ENCODE measurements around the gene ROGDI. TPM values are rescaled to one million over a fixed set of nuclear protein-coding genes. Genes with fewer than 3 reads are reported as not detected.

The ROGDI gene
- polyA plus RNA-seq, 1 donor (not counting 4 experiments of a cell fraction or from before 2014, with no cell fraction given) = 20.5 TPM

GRCh38 chr16:4820652-4821051, 18.2 kb upstream of the ROGDI start:
- no peaks in the 10 kb centered on the region for H3K9me3 ChIP-seq (ENCODE audit: control insufficient read depth, low read depth, low read length)
- H3K9ac ChIP-seq (ENCODE audit: control insufficient read depth, extremely low read depth, insufficient read depth, low read length) = no peak overlapping the region
- peaks cover 25 to 45% of the 10 kb centered on the region in 2 experiments for H3K36me3 ChIP-seq (ENCODE audit: control insufficient read depth in 2 of 2, extremely low read depth in 1 of 2, insufficient read depth in 2 of 2, low read length in 2 of 2)
- no peak for DNase-seq (ENCODE audit: low read depth, low spot score)
- H3K4me3 ChIP-seq (ENCODE audit: control insufficient read depth in 2 of 3, extremely low read depth in 1 of 3, insufficient read depth in 2 of 3, low read depth in 1 of 3, low read length in 3 of 3) = no peak overlapping the region
- H4K20me1 ChIP-seq (ENCODE audit: control insufficient read depth, extremely low read depth, insufficient read depth, low read length) = peaks cover 3% of the 10 kb centered on the region
- no peak overlapping the region for H2AFZ ChIP-seq (ENCODE audit: control insufficient read depth, low read length)
- TF ChIP-seq, protein P1, sequence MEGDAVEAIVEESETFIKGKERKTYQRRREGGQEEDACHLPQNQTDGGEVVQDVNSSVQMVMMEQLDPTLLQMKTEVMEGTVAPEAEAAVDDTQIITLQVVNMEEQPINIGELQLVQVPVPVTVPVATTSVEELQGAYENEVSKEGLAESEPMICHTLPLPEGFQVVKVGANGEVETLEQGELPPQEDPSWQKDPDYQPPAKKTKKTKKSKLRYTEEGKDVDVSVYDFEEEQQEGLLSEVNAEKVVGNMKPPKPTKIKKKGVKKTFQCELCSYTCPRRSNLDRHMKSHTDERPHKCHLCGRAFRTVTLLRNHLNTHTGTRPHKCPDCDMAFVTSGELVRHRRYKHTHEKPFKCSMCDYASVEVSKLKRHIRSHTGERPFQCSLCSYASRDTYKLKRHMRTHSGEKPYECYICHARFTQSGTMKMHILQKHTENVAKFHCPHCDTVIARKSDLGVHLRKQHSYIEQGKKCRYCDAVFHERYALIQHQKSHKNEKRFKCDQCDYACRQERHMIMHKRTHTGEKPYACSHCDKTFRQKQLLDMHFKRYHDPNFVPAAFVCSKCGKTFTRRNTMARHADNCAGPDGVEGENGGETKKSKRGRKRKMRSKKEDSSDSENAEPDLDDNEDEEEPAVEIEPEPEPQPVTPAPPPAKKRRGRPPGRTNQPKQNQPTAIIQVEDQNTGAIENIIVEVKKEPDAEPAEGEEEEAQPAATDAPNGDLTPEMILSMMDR (optimal IDR thresholded peaks at IDR 0.05 in 1 of 3, IDR thresholded peaks at IDR 0.05 in 1 of 3, conservative IDR thresholded peaks at IDR 0.05 in 1 of 3; ENCODE audit: extremely low read depth in 1 of 3, insufficient read depth in 2 of 3, low read length in 3 of 3) = no peak
- no peak for TF ChIP-seq EZH2 (IDR thresholded peaks at IDR 0.05; ENCODE audit: low read length)
- H3K79me2 ChIP-seq (ENCODE audit: control insufficient read depth, insufficient read depth, low read length) = no peaks in the 10 kb centered on the region
- no peaks in the 10 kb centered on the region for H3K4me1 ChIP-seq (ENCODE audit: control insufficient read depth, extremely low read depth, insufficient read depth, low read length)
- H3K4me2 ChIP-seq (ENCODE audit: control insufficient read depth, extremely low read depth, insufficient read depth, low read depth, low read length) = no peak overlapping the region
- dilution Hi-C loops (cut with MboI; ENCODE audit: extremely low pct_ligation_motif_present, low sequenced_read_pairs) = no loop called here
- H3K27ac ChIP-seq (ENCODE audit: control insufficient read depth, insufficient read depth, low read length) = no peak overlapping the region
- no peaks in the 10 kb centered on the region for H3K27me3 ChIP-seq (ENCODE audit: control insufficient read depth, extremely low read depth, insufficient read depth, low read length)
- no peak for FAIRE-seq
- no peaks in the 10 kb centered on the region for H3K9me1 ChIP-seq (ENCODE audit: control insufficient read depth, extremely low read depth, insufficient read depth, low read length)

DNA sequence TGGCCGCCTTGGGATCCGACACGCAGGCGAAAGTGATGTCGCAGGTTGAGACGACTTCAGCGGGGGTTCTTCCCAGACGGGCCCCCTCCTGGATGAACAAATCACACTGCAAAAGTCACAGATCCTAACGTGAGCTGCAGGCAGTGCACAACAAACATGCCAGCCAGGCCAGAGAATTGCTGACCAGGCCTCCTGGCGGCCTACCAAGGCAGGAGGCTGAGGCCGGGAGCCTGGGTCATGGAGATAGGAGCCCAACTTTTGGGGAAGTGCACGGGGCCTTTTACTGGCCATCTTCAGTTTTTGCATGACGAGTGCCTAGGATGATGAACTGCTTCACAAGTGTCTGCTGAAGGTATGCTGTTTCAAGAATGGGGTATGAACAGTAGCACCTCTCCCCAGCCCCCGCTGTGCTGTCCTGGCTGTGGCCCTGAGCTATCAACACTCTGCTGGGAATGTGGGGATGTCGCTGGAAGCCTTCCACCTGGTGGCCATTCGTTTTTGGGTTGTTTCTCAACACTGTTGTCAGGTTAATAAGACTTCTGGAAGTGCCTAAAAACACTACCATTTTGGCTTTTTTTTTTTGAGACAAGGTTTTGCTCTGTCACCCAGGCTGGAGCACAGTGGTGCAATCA, 12.2 kb upstream of the ROGDI start:
- no peak for FAIRE-seq
- dilution Hi-C loops (cut with MboI; ENCODE audit: extremely low pct_ligation_motif_present, low sequenced_read_pairs) = no loop called here
- no peak overlapping the region for H3K9ac ChIP-seq (ENCODE audit: control insufficient read depth, extremely low read depth, insufficient read depth, low read length)
- H3K4me2 ChIP-seq (ENCODE audit: control insufficient read depth, extremely low read depth, insufficient read depth, low read depth, low read length) = no peak overlapping the region
- TF ChIP-seq, protein P1 (optimal IDR thresholded peaks at IDR 0.05 in 1 of 3, IDR thresholded peaks at IDR 0.05 in 1 of 3, conservative IDR thresholded peaks at IDR 0.05 in 1 of 3; ENCODE audit: extremely low read depth in 1 of 3, insufficient read depth in 2 of 3, low read length in 3 of 3) = no peak
- TF ChIP-seq EZH2 (IDR thresholded peaks at IDR 0.05; ENCODE audit: low read length) = no peak
- H3K9me1 ChIP-seq (ENCODE audit: control insufficient read depth, extremely low read depth, insufficient read depth, low read length) = no peaks in the 10 kb centered on the region
- H3K4me1 ChIP-seq (ENCODE audit: control insufficient read depth, extremely low read depth, insufficient read depth, low read length) = peaks cover 2% of the 10 kb centered on the region
- H3K4me3 ChIP-seq (ENCODE audit: control insufficient read depth in 2 of 3, extremely low read depth in 1 of 3, insufficient read depth in 2 of 3, low read depth in 1 of 3, low read length in 3 of 3) = no peak overlapping the region
- H3K27ac ChIP-seq (ENCODE audit: control insufficient read depth, insufficient read depth, low read length) = no peak overlapping the region
- H3K27me3 ChIP-seq (ENCODE audit: control insufficient read depth, extremely low read depth, insufficient read depth, low read length) = no peaks in the 10 kb centered on the region
- H4K20me1 ChIP-seq (ENCODE audit: control insufficient read depth, extremely low read depth, insufficient read depth, low read length) = no peaks in the 10 kb centered on the region
- DNase-seq (ENCODE audit: low read depth, low spot score) = no peak
- no peaks in the 10 kb centered on the region for H3K79me2 ChIP-seq (ENCODE audit: control insufficient read depth, insufficient read depth, low read length)
- peaks cover 28 to 36% of the 10 kb centered on the region in 2 experiments for H3K36me3 ChIP-seq (ENCODE audit: control insufficient read depth in 2 of 2, extremely low read depth in 1 of 2, insufficient read depth in 2 of 2, low read length in 2 of 2)
- H2AFZ ChIP-seq (ENCODE audit: control insufficient read depth, low read length) = no peak overlapping the region
- H3K9me3 ChIP-seq (ENCODE audit: control insufficient read depth, low read depth, low read length) = no peaks in the 10 kb centered on the region
